GM12878 (cell line): ENCODE data around the gene SSBP4. TPM values are rescaled to one million over a fixed set of nuclear protein-coding genes. Genes with fewer than 3 reads are reported as not detected.

Experiments used
- MXI1 ChIP-seq: fragments of 150-350 bp; IDR thresholded peaks from 2 replicates; pipeline ENCODE4 v1.6.1; 2011; ENCODE audit warnings: low read depth, mild to moderate bottlenecking, inconsistent platforms, low read length, improper control_type of control experiment
- NFIC ChIP-seq: IDR thresholded peaks from 2 replicates; pipeline ENCODE4 v1.6.1; 2012; ENCODE audit warnings: low read depth, mild to moderate bottlenecking, inconsistent platforms, low read length, moderate library complexity
- ZNF207 ChIP-seq: fragments of 450-650 bp; IDR thresholded peaks from 2 replicates; pipeline ENCODE4 v1.6.1; 2014; ENCODE audit warnings: antibody characterized with exemption, mild to moderate bottlenecking, borderline replicate concordance
- polyA plus RNA-seq, 11 experiments: library from polyadenylated mRNA; depleted of rRNA in 4 of 11; unstranded in 6 of 11; stranded (reverse) in 5 of 11; fragments of >200 nt; fragmentation: Nextera tagmentation in 4 of 11; fragmentation: Illumina TruSeq in 1 of 11; extraction: Ambion mirVana in 4 of 11; extraction: Trizol in 1 of 11; gene quantifications; 1 replicate in 1 of 11; 2 replicates in 10 of 11; pipeline versions ENCODE4 v1.2.1 to v1.2.3, GENCODE V29; 2011 to 2016; ENCODE audit warnings: inconsistent platforms in 2 of 11, missing spikeins in 2 of 11, low read depth in 1 of 11
- total RNA-seq, 4 experiments: library from RNA; depleted of rRNA in 3 of 4; stranded (reverse); fragments of >200 nt in 3 of 4; fragmentation: Illumina TruSeq in 1 of 4; extraction: Trizol in 1 of 4; gene quantifications; 2 replicates each; pipeline versions ENCODE4 v1.2.1 to v1.2.3, GENCODE V29; 2013 to 2021
- TF ChIP-seq, protein P1 (sequence below): fragments of 450-650 bp; IDR thresholded peaks from 2 replicates; pipeline ENCODE4 v1.6.1; 2017; ENCODE audit warnings: mild to moderate bottlenecking, moderate library complexity

Gene SSBP4
- total and polyA plus RNA-seq, 10 of the 15 experiments (the other 5 are each of a cell fraction or from before 2014, with no cell fraction given) = 0.37 to 150 (median 38.9) TPM

DNA sequence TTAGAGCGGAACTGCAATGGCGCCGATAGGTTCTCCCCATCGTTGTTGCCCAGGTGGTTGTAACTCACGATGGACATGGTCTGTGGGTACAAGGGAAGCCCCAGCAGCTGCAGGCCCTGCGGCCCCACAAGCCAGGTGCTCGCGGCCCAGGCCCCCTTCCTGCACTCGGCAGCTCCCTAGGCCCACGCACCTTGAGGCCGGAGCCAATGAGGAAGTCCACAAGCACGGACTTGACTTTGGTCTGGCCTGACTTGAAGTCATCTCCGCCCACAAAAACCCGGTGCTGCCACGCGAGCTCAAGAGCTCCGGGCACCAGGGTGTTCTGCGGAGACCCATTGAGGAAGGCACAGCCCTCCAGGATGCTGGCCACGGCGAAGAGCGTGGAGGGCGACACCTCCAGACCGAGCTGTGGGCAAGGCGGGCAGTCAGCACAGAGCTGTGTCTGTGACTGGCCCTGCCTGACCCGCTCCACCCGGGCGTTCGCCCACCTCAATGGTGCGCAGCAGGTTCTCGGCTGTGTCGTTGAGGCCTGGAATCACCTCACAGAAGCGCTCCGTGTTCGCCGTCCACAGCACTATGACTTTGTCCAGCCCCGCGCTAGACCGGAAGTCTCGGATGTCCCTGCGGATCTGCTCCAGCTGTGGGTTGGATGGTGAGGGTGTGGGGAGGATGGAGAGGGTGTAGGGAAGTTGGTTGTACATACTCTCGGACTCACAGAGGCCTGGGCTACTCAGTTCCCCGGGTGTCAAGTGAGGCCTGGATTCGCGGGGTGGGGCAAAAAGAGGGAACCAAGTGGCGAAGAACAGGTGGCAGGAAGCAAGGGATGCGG is 16.9 kb downstream of the SSBP4 start (continued):
- TF ChIP-seq, protein P1, sequence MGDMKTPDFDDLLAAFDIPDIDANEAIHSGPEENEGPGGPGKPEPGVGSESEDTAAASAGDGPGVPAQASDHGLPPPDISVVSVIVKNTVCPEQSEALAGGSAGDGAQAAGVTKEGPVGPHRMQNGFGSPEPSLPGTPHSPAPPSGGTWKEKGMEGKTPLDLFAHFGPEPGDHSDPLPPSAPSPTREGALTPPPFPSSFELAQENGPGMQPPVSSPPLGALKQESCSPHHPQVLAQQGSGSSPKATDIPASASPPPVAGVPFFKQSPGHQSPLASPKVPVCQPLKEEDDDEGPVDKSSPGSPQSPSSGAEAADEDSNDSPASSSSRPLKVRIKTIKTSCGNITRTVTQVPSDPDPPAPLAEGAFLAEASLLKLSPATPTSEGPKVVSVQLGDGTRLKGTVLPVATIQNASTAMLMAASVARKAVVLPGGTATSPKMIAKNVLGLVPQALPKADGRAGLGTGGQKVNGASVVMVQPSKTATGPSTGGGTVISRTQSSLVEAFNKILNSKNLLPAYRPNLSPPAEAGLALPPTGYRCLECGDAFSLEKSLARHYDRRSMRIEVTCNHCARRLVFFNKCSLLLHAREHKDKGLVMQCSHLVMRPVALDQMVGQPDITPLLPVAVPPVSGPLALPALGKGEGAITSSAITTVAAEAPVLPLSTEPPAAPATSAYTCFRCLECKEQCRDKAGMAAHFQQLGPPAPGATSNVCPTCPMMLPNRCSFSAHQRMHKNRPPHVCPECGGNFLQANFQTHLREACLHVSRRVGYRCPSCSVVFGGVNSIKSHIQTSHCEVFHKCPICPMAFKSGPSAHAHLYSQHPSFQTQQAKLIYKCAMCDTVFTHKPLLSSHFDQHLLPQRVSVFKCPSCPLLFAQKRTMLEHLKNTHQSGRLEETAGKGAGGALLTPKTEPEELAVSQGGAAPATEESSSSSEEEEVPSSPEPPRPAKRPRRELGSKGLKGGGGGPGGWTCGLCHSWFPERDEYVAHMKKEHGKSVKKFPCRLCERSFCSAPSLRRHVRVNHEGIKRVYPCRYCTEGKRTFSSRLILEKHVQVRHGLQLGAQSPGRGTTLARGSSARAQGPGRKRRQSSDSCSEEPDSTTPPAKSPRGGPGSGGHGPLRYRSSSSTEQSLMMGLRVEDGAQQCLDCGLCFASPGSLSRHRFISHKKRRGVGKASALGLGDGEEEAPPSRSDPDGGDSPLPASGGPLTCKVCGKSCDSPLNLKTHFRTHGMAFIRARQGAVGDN = no peak
- no peak for TF ChIP-seq NFIC
- TF ChIP-seq MXI1 = no peak
- TF ChIP-seq ZNF207 = no peak
- TF ChIP-seq, all 136 proteins: peak for 0
